ENCODE measurements around the gene RAB9A.
A peak's percentile ranks its signal among the peaks of the same experiment; 100 is the strongest.

RAB9A gene

GRCh38 chrX:13699183-13699826 lies 10.4 kb downstream of the RAB9A start:
- Histone ChIP-seq H3K9ac (ENCODE audit: low read length in 2 of 2) (no peak overlapping the region), H3K36me3 (ENCODE audit: control insufficient read depth in 2 of 2, insufficient read depth in 2 of 2, low read length in 2 of 2) (peaks cover 0 to 3% of the 10 kb centered on the region in 2 donors), H3K27ac (ENCODE audit: low read length) (no peak overlapping the region), H3K4me1 (ENCODE audit: control insufficient read depth, insufficient read depth, low read length) (peaks cover 9% of the 10 kb centered on the region), H3K27me3 (ENCODE audit: control insufficient read depth in 1 of 2, insufficient read depth in 2 of 2, low read length in 2 of 2) (peaks cover 0 to 4% of the 10 kb centered on the region in 2 donors), H3K9me3 (ENCODE audit: control insufficient read depth in 2 of 2, low read length in 2 of 2) (no peaks in the 10 kb centered on the region), H3K4me3 (ENCODE audit: low read length in 2 of 2) (no peak overlapping the region)

- Histone ChIP-seq H3K27me3 (ENCODE audit: control insufficient read depth in 1 of 2, insufficient read depth in 2 of 2, low read length in 2 of 2) (peaks cover 0 to 4% of the 10 kb centered on the region in 2 donors), H3K4me1 (ENCODE audit: control insufficient read depth, insufficient read depth, low read length) (peaks cover 9% of the 10 kb centered on the region), H3K4me3 (ENCODE audit: low read length in 2 of 2) (no peak overlapping the region), H3K36me3 (ENCODE audit: control insufficient read depth in 2 of 2, insufficient read depth in 2 of 2, low read length in 2 of 2) (peaks cover 0 to 3% of the 10 kb centered on the region in 2 donors), H3K27ac (ENCODE audit: low read length) (no peak overlapping the region), H3K9ac (ENCODE audit: low read length in 2 of 2) (no peak overlapping the region), H3K9me3 (ENCODE audit: control insufficient read depth in 2 of 2, low read length in 2 of 2) (no peaks in the 10 kb centered on the region)
These were observed 11.5 kb downstream of the RAB9A start for GRCh38 chrX:13700380-13700779.

- H3K27ac ChIP-seq (ENCODE audit: low read length) = no peak overlapping the region
- no peak overlapping the region for H3K9ac ChIP-seq (ENCODE audit: low read length in 2 of 2)
- peaks cover 0 to 3% of the 10 kb centered on the region in 2 donors for H3K36me3 ChIP-seq (ENCODE audit: control insufficient read depth in 2 of 2, insufficient read depth in 2 of 2, low read length in 2 of 2)
- no peak overlapping the region for H3K4me3 ChIP-seq (ENCODE audit: low read length in 2 of 2)
- H3K4me1 ChIP-seq (ENCODE audit: control insufficient read depth, insufficient read depth, low read length) = peaks cover 8% of the 10 kb centered on the region
- H3K27me3 ChIP-seq (ENCODE audit: control insufficient read depth in 1 of 2, insufficient read depth in 2 of 2, low read length in 2 of 2) = peaks cover 0 to 5% of the 10 kb centered on the region in 2 donors
- no peaks in the 10 kb centered on the region for H3K9me3 ChIP-seq (ENCODE audit: control insufficient read depth in 2 of 2, low read length in 2 of 2)
These were observed 13.3 kb downstream of the RAB9A start for GRCh38 chrX:13702111-13702789.

- Histone ChIP-seq H3K27me3 (ENCODE audit: control insufficient read depth in 1 of 2, insufficient read depth in 2 of 2, low read length in 2 of 2) (peaks cover 0 to 5% of the 10 kb centered on the region in 2 donors), H3K9me3 (ENCODE audit: control insufficient read depth in 2 of 2, low read length in 2 of 2) (no peaks in the 10 kb centered on the region), H3K27ac (ENCODE audit: low read length) (peak overlapping the region; percentile 8), H3K4me3 (ENCODE audit: low read length in 2 of 2) (no peak overlapping the region), H3K4me1 (ENCODE audit: control insufficient read depth, insufficient read depth, low read length) (peaks cover 8% of the 10 kb centered on the region), H3K9ac (ENCODE audit: low read length in 2 of 2) (no peak overlapping the region), H3K36me3 (ENCODE audit: control insufficient read depth in 2 of 2, insufficient read depth in 2 of 2, low read length in 2 of 2) (peaks cover 0 to 6% of the 10 kb centered on the region in 2 donors)
These were observed 14.2 kb downstream of the RAB9A start for GRCh38 chrX:13703135-13703534.

GRCh38 chrX:13703589-13703988 lies 14.7 kb downstream of the RAB9A start:
- Histone ChIP-seq H3K4me1 (ENCODE audit: control insufficient read depth, insufficient read depth, low read length) (peaks cover 8% of the 10 kb centered on the region), H3K9ac (ENCODE audit: low read length in 2 of 2) (no peak overlapping the region), H3K27ac (ENCODE audit: low read length) (peak overlapping the region; percentile 8), H3K9me3 (ENCODE audit: control insufficient read depth in 2 of 2, low read length in 2 of 2) (no peaks in the 10 kb centered on the region), H3K4me3 (ENCODE audit: low read length in 2 of 2) (no peak overlapping the region), H3K27me3 (ENCODE audit: control insufficient read depth in 1 of 2, insufficient read depth in 2 of 2, low read length in 2 of 2) (peaks cover 0 to 5% of the 10 kb centered on the region in 2 donors), H3K36me3 (ENCODE audit: control insufficient read depth in 2 of 2, insufficient read depth in 2 of 2, low read length in 2 of 2) (peaks cover 0 to 6% of the 10 kb centered on the region in 2 donors)

- no peaks in the 10 kb centered on the region for H3K9me3 ChIP-seq (ENCODE audit: control insufficient read depth in 2 of 2, low read length in 2 of 2)
- H3K4me3 ChIP-seq (ENCODE audit: low read length in 2 of 2) = no peak overlapping the region
- no peaks in the 10 kb centered on the region for H3K27me3 ChIP-seq (ENCODE audit: control insufficient read depth in 1 of 2, insufficient read depth in 2 of 2, low read length in 2 of 2)
- H3K9ac ChIP-seq (ENCODE audit: low read length in 2 of 2) = no peak overlapping the region
- H3K27ac ChIP-seq (ENCODE audit: low read length) = no peak overlapping the region
- H3K4me1 ChIP-seq (ENCODE audit: control insufficient read depth, insufficient read depth, low read length) = no peaks in the 10 kb centered on the region
- peaks cover 2 to 12% of the 10 kb centered on the region in 2 donors for H3K36me3 ChIP-seq (ENCODE audit: control insufficient read depth in 2 of 2, insufficient read depth in 2 of 2, low read length in 2 of 2)
These were observed 22.2 kb downstream of the RAB9A start for GRCh38 chrX:13711141-13711540.

- H3K27me3 ChIP-seq (ENCODE audit: control insufficient read depth in 1 of 2, insufficient read depth in 2 of 2, low read length in 2 of 2) = no peaks in the 10 kb centered on the region
- H3K9ac ChIP-seq (ENCODE audit: low read length in 2 of 2) = no peak overlapping the region
- peaks cover 12% of the 10 kb centered on the region for H3K4me1 ChIP-seq (ENCODE audit: control insufficient read depth, insufficient read depth, low read length)
- H3K27ac ChIP-seq (ENCODE audit: low read length) = no peak overlapping the region
- no peak overlapping the region for H3K4me3 ChIP-seq (ENCODE audit: low read length in 2 of 2)
- H3K36me3 ChIP-seq (ENCODE audit: control insufficient read depth in 2 of 2, insufficient read depth in 2 of 2, low read length in 2 of 2) = peaks cover 8 to 14% of the 10 kb centered on the region in 2 donors
- H3K9me3 ChIP-seq (ENCODE audit: control insufficient read depth in 2 of 2, low read length in 2 of 2) = no peaks in the 10 kb centered on the region
These were observed 27.5 kb downstream of the RAB9A start for GRCh38 chrX:13716455-13716854.

GRCh38 chrX:13716905-13717304 lies 28.0 kb downstream of the RAB9A start:
- H3K4me1 ChIP-seq (ENCODE audit: control insufficient read depth, insufficient read depth, low read length) = peaks cover 12% of the 10 kb centered on the region
- no peak overlapping the region for H3K4me3 ChIP-seq (ENCODE audit: low read length in 2 of 2)
- no peaks in the 10 kb centered on the region for H3K9me3 ChIP-seq (ENCODE audit: control insufficient read depth in 2 of 2, low read length in 2 of 2)
- peaks cover 8 to 14% of the 10 kb centered on the region in 2 donors for H3K36me3 ChIP-seq (ENCODE audit: control insufficient read depth in 2 of 2, insufficient read depth in 2 of 2, low read length in 2 of 2)
- H3K27ac ChIP-seq (ENCODE audit: low read length) = no peak overlapping the region
- H3K27me3 ChIP-seq (ENCODE audit: control insufficient read depth in 1 of 2, insufficient read depth in 2 of 2, low read length in 2 of 2) = no peaks in the 10 kb centered on the region
- no peak overlapping the region for H3K9ac ChIP-seq (ENCODE audit: low read length in 2 of 2)

GRCh38 chrX:13717700-13718472 lies 29.0 kb downstream of the RAB9A start:
- H3K9ac ChIP-seq (ENCODE audit: low read length in 2 of 2) = no peak overlapping the region
- peak overlapping the region; percentile 49 for H3K27ac ChIP-seq (ENCODE audit: low read length)
- H3K4me1 ChIP-seq (ENCODE audit: control insufficient read depth, insufficient read depth, low read length) = peaks cover 16% of the 10 kb centered on the region
- H3K9me3 ChIP-seq (ENCODE audit: control insufficient read depth in 2 of 2, low read length in 2 of 2) = no peaks in the 10 kb centered on the region
- H3K4me3 ChIP-seq (ENCODE audit: low read length in 2 of 2) = no peak overlapping the region
- H3K27me3 ChIP-seq (ENCODE audit: control insufficient read depth in 1 of 2, insufficient read depth in 2 of 2, low read length in 2 of 2) = no peaks in the 10 kb centered on the region
- H3K36me3 ChIP-seq (ENCODE audit: control insufficient read depth in 2 of 2, insufficient read depth in 2 of 2, low read length in 2 of 2) = peaks cover 8 to 14% of the 10 kb centered on the region in 2 donors

- H3K9me3 ChIP-seq (ENCODE audit: control insufficient read depth in 2 of 2, low read length in 2 of 2) = no peaks in the 10 kb centered on the region
- peaks cover 16% of the 10 kb centered on the region for H3K4me1 ChIP-seq (ENCODE audit: control insufficient read depth, insufficient read depth, low read length)
- H3K36me3 ChIP-seq (ENCODE audit: control insufficient read depth in 2 of 2, insufficient read depth in 2 of 2, low read length in 2 of 2) = peaks cover 8 to 14% of the 10 kb centered on the region in 2 donors
- no peaks in the 10 kb centered on the region for H3K27me3 ChIP-seq (ENCODE audit: control insufficient read depth in 1 of 2, insufficient read depth in 2 of 2, low read length in 2 of 2)
- H3K9ac ChIP-seq (ENCODE audit: low read length in 2 of 2) = no peak overlapping the region
- peak overlapping the region; percentile 24 for H3K27ac ChIP-seq (ENCODE audit: low read length)
- no peak overlapping the region for H3K4me3 ChIP-seq (ENCODE audit: low read length in 2 of 2)
These were observed 30.4 kb downstream of the RAB9A start for GRCh38 chrX:13719192-13719856.
